ENCODE data around the gene CCDC192.

Gene CCDC192

GRCh38 chr5:127810017-127810416 is 106.8 kb downstream of the CCDC192 start:
- no peak overlapping the region for H3K14ac ChIP-seq (ENCODE audit: low read length in 2 of 2)
- no peak overlapping the region for H2BK15ac ChIP-seq (ENCODE audit: low read depth, poor library complexity, severe bottlenecking)
- no peak overlapping the region for H2AFZ ChIP-seq (ENCODE audit: low read depth, low read length)
- WGBS: 100% methylated on average over 1 of the region's 1 CpG
- H3K23ac ChIP-seq (ENCODE audit: low read length in 2 of 2): no peak overlapping the region
- no peak overlapping the region for H3K18ac ChIP-seq (ENCODE audit: low read depth in 1 of 2, low read length in 2 of 2)
- H3K4ac ChIP-seq (ENCODE audit: low read depth in 1 of 2, low read length in 2 of 2): no peak overlapping the region
- no peaks in the 10 kb centered on the region for H3K79me1 ChIP-seq (replicated peaks; ENCODE audit: low read length, poor library complexity, severe bottlenecking)
- no peak overlapping the region for H2BK12ac ChIP-seq (ENCODE audit: low read length in 2 of 2)
- no peak overlapping the region for H3K4me3 ChIP-seq (ENCODE audit: insufficient read depth in 1 of 2, low read depth in 1 of 2, low read length in 2 of 2)
- DNase-seq: no peak
- no peak overlapping the region for H4K8ac ChIP-seq (ENCODE audit: low read length)
- no peak overlapping the region for H2AK5ac ChIP-seq (ENCODE audit: low read length, severe bottlenecking)
- H3K36me3 ChIP-seq (ENCODE audit: control insufficient read depth in 1 of 2, insufficient read depth in 2 of 2, low read depth in 1 of 2, low read length in 2 of 2): no peaks in the 10 kb centered on the region
- H3K4me1 ChIP-seq (ENCODE audit: control insufficient read depth, insufficient read depth, low read depth, low read length): peaks cover 3% of the 10 kb centered on the region
- no peaks in the 10 kb centered on the region for H3K27me3 ChIP-seq (ENCODE audit: control insufficient read depth in 1 of 2, insufficient read depth in 1 of 2, low read length in 2 of 2)
- no peak overlapping the region for H2BK5ac ChIP-seq (ENCODE audit: low read depth, low read length, poor library complexity, severe bottlenecking)
- no peak overlapping the region for H3K9ac ChIP-seq (ENCODE audit: low read length)
- H3K27ac ChIP-seq (ENCODE audit: low read length, poor library complexity, severe bottlenecking): no peak overlapping the region
- H3K4me2 ChIP-seq (ENCODE audit: low read length, poor library complexity, severe bottlenecking): no peak overlapping the region
- H2BK120ac ChIP-seq (ENCODE audit: low read depth, low read length): no peak overlapping the region
- no peak overlapping the region for H4K91ac ChIP-seq (ENCODE audit: low read length)
- H3K9me3 ChIP-seq (ENCODE audit: control insufficient read depth, low read length): no peaks in the 10 kb centered on the region

GRCh38 chr5:127810707-127811490 is 107.7 kb downstream of the CCDC192 start:
- no peak overlapping the region for H2BK12ac ChIP-seq (ENCODE audit: low read length in 2 of 2)

GRCh38 chr5:127812570-127812969 is 109.4 kb downstream of the CCDC192 start:
- Histone ChIP-seq H2AFZ (ENCODE audit: low read depth, low read length) (no peak overlapping the region), H3K4ac (ENCODE audit: low read depth in 1 of 2, low read length in 2 of 2) (no peak overlapping the region), H3K27ac (ENCODE audit: low read length, poor library complexity, severe bottlenecking) (peak overlapping the region; percentile 80), H3K9me3 (ENCODE audit: control insufficient read depth, low read length) (no peaks in the 10 kb centered on the region), H4K91ac (ENCODE audit: low read length) (no peak overlapping the region), H3K27me3 (ENCODE audit: control insufficient read depth in 1 of 2, insufficient read depth in 1 of 2, low read length in 2 of 2) (no peaks in the 10 kb centered on the region), H2BK120ac (ENCODE audit: low read depth, low read length) (peak overlapping the region; percentile 34), H4K8ac (ENCODE audit: low read length) (no peak overlapping the region), H3K4me1 (ENCODE audit: control insufficient read depth, insufficient read depth, low read depth, low read length) (peaks cover 3% of the 10 kb centered on the region), H2AK5ac (ENCODE audit: low read length, severe bottlenecking) (peak overlapping the region; percentile 35), H3K18ac (ENCODE audit: low read depth in 1 of 2, low read length in 2 of 2) (peak overlapping the region in 1 of 2 experiments; percentile 43), H3K9ac (ENCODE audit: low read length) (peak overlapping the region; percentile 39), H3K4me2 (ENCODE audit: low read length, poor library complexity, severe bottlenecking) (no peak overlapping the region), H2BK15ac (ENCODE audit: low read depth, poor library complexity, severe bottlenecking) (no peak overlapping the region), H2BK12ac (ENCODE audit: low read length in 2 of 2) (no peak overlapping the region), H3K79me1 (replicated peaks; ENCODE audit: low read length, poor library complexity, severe bottlenecking) (no peaks in the 10 kb centered on the region), H3K4me3 (ENCODE audit: insufficient read depth in 1 of 2, low read depth in 1 of 2, low read length in 2 of 2) (no peak overlapping the region), H2BK5ac (ENCODE audit: low read depth, low read length, poor library complexity, severe bottlenecking) (no peak overlapping the region), H3K14ac (ENCODE audit: low read length in 2 of 2) (no peak overlapping the region), H3K23ac (ENCODE audit: low read length in 2 of 2) (no peak overlapping the region), H3K36me3 (ENCODE audit: control insufficient read depth in 1 of 2, insufficient read depth in 2 of 2, low read depth in 1 of 2, low read length in 2 of 2) (no peaks in the 10 kb centered on the region)
- DNase-seq: no peak
- 64% methylated on average over 4 of the region's 4 CpGs for WGBS

More at GRCh38 chr5:127810707-127811490, 107.7 kb downstream of the CCDC192 start:
- no peak overlapping the region for H4K91ac ChIP-seq (ENCODE audit: low read length)
- H3K27ac ChIP-seq (ENCODE audit: low read length, poor library complexity, severe bottlenecking): no peak overlapping the region
- H3K36me3 ChIP-seq (ENCODE audit: control insufficient read depth in 1 of 2, insufficient read depth in 2 of 2, low read depth in 1 of 2, low read length in 2 of 2): no peaks in the 10 kb centered on the region
- no peaks in the 10 kb centered on the region for H3K27me3 ChIP-seq (ENCODE audit: control insufficient read depth in 1 of 2, insufficient read depth in 1 of 2, low read length in 2 of 2)
- H3K4me2 ChIP-seq (ENCODE audit: low read length, poor library complexity, severe bottlenecking): no peak overlapping the region
- peak overlapping the region in 1 of 2 experiments; percentile 5 for H3K18ac ChIP-seq (ENCODE audit: low read depth in 1 of 2, low read length in 2 of 2)
- no peak overlapping the region for H4K8ac ChIP-seq (ENCODE audit: low read length)
- no peak overlapping the region for H2BK5ac ChIP-seq (ENCODE audit: low read depth, low read length, poor library complexity, severe bottlenecking)
- H3K4ac ChIP-seq (ENCODE audit: low read depth in 1 of 2, low read length in 2 of 2): no peak overlapping the region
- H3K9me3 ChIP-seq (ENCODE audit: control insufficient read depth, low read length): no peaks in the 10 kb centered on the region
- H2BK120ac ChIP-seq (ENCODE audit: low read depth, low read length): no peak overlapping the region
- H2AFZ ChIP-seq (ENCODE audit: low read depth, low read length): no peak overlapping the region
- no peak overlapping the region for H3K9ac ChIP-seq (ENCODE audit: low read length)
- H3K14ac ChIP-seq (ENCODE audit: low read length in 2 of 2): no peak overlapping the region
- no peak overlapping the region for H3K4me3 ChIP-seq (ENCODE audit: insufficient read depth in 1 of 2, low read depth in 1 of 2, low read length in 2 of 2)
- DNase-seq: no peak
- H3K79me1 ChIP-seq (replicated peaks; ENCODE audit: low read length, poor library complexity, severe bottlenecking): no peaks in the 10 kb centered on the region
- WGBS: 100% methylated on average over 2 of the region's 2 CpGs
- H3K23ac ChIP-seq (ENCODE audit: low read length in 2 of 2): no peak overlapping the region
- peak overlapping the region; percentile 49 for H2AK5ac ChIP-seq (ENCODE audit: low read length, severe bottlenecking)
- no peak overlapping the region for H2BK15ac ChIP-seq (ENCODE audit: low read depth, poor library complexity, severe bottlenecking)
- H3K4me1 ChIP-seq (ENCODE audit: control insufficient read depth, insufficient read depth, low read depth, low read length): peaks cover 3% of the 10 kb centered on the region

GRCh38 chr5:127813633-127814587 is 110.7 kb downstream of the CCDC192 start:
- Histone ChIP-seq H3K79me1 (replicated peaks; ENCODE audit: low read length, poor library complexity, severe bottlenecking) (no peaks in the 10 kb centered on the region), H3K27ac (ENCODE audit: low read length, poor library complexity, severe bottlenecking) (peak overlapping the region; percentile 87), H2BK5ac (ENCODE audit: low read depth, low read length, poor library complexity, severe bottlenecking) (peak overlapping the region; percentile 48), H3K23ac (ENCODE audit: low read length in 2 of 2) (no peak overlapping the region), H3K9ac (ENCODE audit: low read length) (peak overlapping the region; percentile 39), H3K4ac (ENCODE audit: low read depth in 1 of 2, low read length in 2 of 2) (no peak overlapping the region), H4K8ac (ENCODE audit: low read length) (peak overlapping the region; percentile 75), H2BK15ac (ENCODE audit: low read depth, poor library complexity, severe bottlenecking) (no peak overlapping the region), H3K14ac (ENCODE audit: low read length in 2 of 2) (no peak overlapping the region), H2AFZ (ENCODE audit: low read depth, low read length) (no peak overlapping the region), H3K4me2 (ENCODE audit: low read length, poor library complexity, severe bottlenecking) (no peak overlapping the region), H3K4me1 (ENCODE audit: control insufficient read depth, insufficient read depth, low read depth, low read length) (peaks cover 3% of the 10 kb centered on the region), H2BK12ac (ENCODE audit: low read length in 2 of 2) (no peak overlapping the region), H3K4me3 (ENCODE audit: insufficient read depth in 1 of 2, low read depth in 1 of 2, low read length in 2 of 2) (no peak overlapping the region), H3K18ac (ENCODE audit: low read depth in 1 of 2, low read length in 2 of 2) (peak overlapping the region in 1 of 2 experiments; percentile 86), H3K27me3 (ENCODE audit: control insufficient read depth in 1 of 2, insufficient read depth in 1 of 2, low read length in 2 of 2) (no peaks in the 10 kb centered on the region), H3K36me3 (ENCODE audit: control insufficient read depth in 1 of 2, insufficient read depth in 2 of 2, low read depth in 1 of 2, low read length in 2 of 2) (no peaks in the 10 kb centered on the region), H4K91ac (ENCODE audit: low read length) (no peak overlapping the region), H3K9me3 (ENCODE audit: control insufficient read depth, low read length) (no peaks in the 10 kb centered on the region), H2BK120ac (ENCODE audit: low read depth, low read length) (no peak overlapping the region), H2AK5ac (ENCODE audit: low read length, severe bottlenecking) (peak overlapping the region; percentile 93)
- peak; percentile 42 for DNase-seq
- WGBS: 70% methylated on average over 3 of the region's 4 CpGs

All from mesenchymal stem cell (in vitro differentiated cells and primary cell).